HepG2 (cell line): ENCODE results near the gene ESRRG. TPM values are rescaled to one million over a fixed set of nuclear protein-coding genes. Genes with fewer than 3 reads are reported as not detected.

Experiments used
- ATAC-seq: fragments of 200-7000 bp; cut with Tn5 transposase; 3 replicates; pipeline ENCODE4 v1.9.1; 2020; ENCODE audit warnings: mild to moderate bottlenecking, moderate library complexity
- BruUV-seq: library from RNA; stranded (reverse); fragments of 400-500 nt; replicated peaks from 2 replicates; lab custom pipeline; 2021; lab: Mats Ljungman, UMichigan
- CTCF ChIA-PET: fragments of 300-600 bp; formaldehyde crosslinking; extraction: SDS; loops from one replicate; lab custom pipeline; 2021; ENCODE audit warnings: low total read pairs, inconsistent platforms, low intra/inter-chr PET ratio; lab: Yijun Ruan, JAX
- POLR2A ChIA-PET: fragments of 350-600 bp; sonication (Branson Sonifier 250); formaldehyde crosslinking; loops from one replicate; lab custom pipeline; 2020; ENCODE audit warnings: antibody characterized with exemption, inconsistent platforms; lab: Yijun Ruan, JAX
- DNase-seq: peaks from one replicate; pipeline ENCODE4 v3.0.0-alpha.2; 2015; ENCODE audit warnings: low spot score
- FAIRE-seq: peaks from 3 replicates; lab custom pipeline; 2011; peaks lifted over from hg19 to GRCh38; lab: Jason Lieb, UNC
- H2AFZ ChIP-seq: one replicate; pipeline ENCODE4 v1.6.1; 2011; ENCODE audit warnings: low read length, inconsistent platforms
- H3K27ac ChIP-seq: fragments of 300-600 bp; 3 replicates; pipeline ENCODE4 v1.8.0; 2011; ENCODE audit warnings: mixed run types, mild to moderate bottlenecking, mixed read lengths, low read length, inconsistent platforms; ENCODE audit not compliant: insufficient read depth; ENCODE audit errors: extremely low read length
- H3K27me3 ChIP-seq, 2 experiments: fragments of 200-600 bp in 1 of 2; 2 replicates in 1 of 2; 3 replicates in 1 of 2; pipeline versions ENCODE4 v1.6.0 to v1.8.0; 2011; ENCODE audit warnings: low read length in 2 of 2, mild to moderate bottlenecking in 2 of 2, moderate library complexity in 2 of 2, inconsistent platforms in 1 of 2; ENCODE audit not compliant: insufficient read depth in 2 of 2, control insufficient read depth in 1 of 2
- H3K36me3 ChIP-seq, 2 experiments: fragments of 200-600 bp in 1 of 2; replicated peaks in 1 of 2; 2 replicates in 1 of 2; 3 replicates in 1 of 2; pipeline versions ENCODE4 v1.5.1 to v1.8.0; 2011; ENCODE audit warnings: low read length in 2 of 2, inconsistent platforms in 1 of 2; ENCODE audit not compliant: insufficient read depth in 2 of 2, control insufficient read depth in 1 of 2
- H3K4me1 ChIP-seq: 2 replicates; pipeline ENCODE4 v1.5.1; 2012; ENCODE audit warnings: low read length, inconsistent platforms; ENCODE audit not compliant: insufficient read depth
- H3K4me2 ChIP-seq: 2 replicates; pipeline ENCODE4 v1.6.0; 2011; ENCODE audit warnings: low read depth, low read length, inconsistent platforms
- H3K4me3 ChIP-seq, 3 experiments: fragments of 200-600 bp in 1 of 3; sonication (generic), shearing (Covaris generic) in 1 of 3; replicated peaks in 1 of 3; 2 replicates each; pipeline ENCODE4 v1.5.1; 2011 to 2016; ENCODE audit warnings: low read length in 3 of 3, inconsistent platforms in 2 of 3, low read depth in 2 of 3, mild to moderate bottlenecking in 2 of 3, control low read depth in 1 of 3, mixed read lengths in 1 of 3; ENCODE audit not compliant: insufficient read depth in 1 of 3
- H3K79me2 ChIP-seq: one replicate; pipeline ENCODE4 v1.6.1; 2011; ENCODE audit warnings: low read length, inconsistent platforms; ENCODE audit not compliant: insufficient read depth
- H3K9ac ChIP-seq: 2 replicates; pipeline ENCODE4 v1.6.0; 2011; ENCODE audit warnings: mild to moderate bottlenecking, low read depth, low read length, inconsistent platforms; ENCODE audit not compliant: insufficient read depth
- H3K9me3 ChIP-seq: 2 replicates; pipeline ENCODE4 v1.5.1; 2012; ENCODE audit warnings: mild to moderate bottlenecking, low read length
- H4K20me1 ChIP-seq: 2 replicates; pipeline ENCODE4 v1.6.0; 2011; ENCODE audit warnings: inconsistent platforms, mild to moderate bottlenecking, low read length, moderate library complexity; ENCODE audit not compliant: insufficient read depth
- DR1 ChIP-seq: sonication (generic); formaldehyde crosslinking; IDR thresholded peaks from 2 replicates; pipeline ENCODE4 v1.8.0; 2021; ENCODE audit warnings: mild to moderate bottlenecking, missing genetic modification reagents, inconsistent platforms
- MEF2D ChIP-seq: sonication (generic); formaldehyde crosslinking; IDR thresholded peaks from 2 replicates; pipeline ENCODE4 v1.5.1; 2020; ENCODE audit warnings: mild to moderate bottlenecking, missing genetic modification reagents
- MTF2 ChIP-seq: sonication (generic); formaldehyde crosslinking; IDR thresholded peaks from 2 replicates; pipeline ENCODE4 v1.5.0; 2020; ENCODE audit warnings: missing genetic modification reagents, borderline replicate concordance
- WIZ ChIP-seq: sonication (generic); formaldehyde crosslinking; IDR thresholded peaks from 2 replicates; pipeline ENCODE4 v1.5.1; 2020; ENCODE audit warnings: mild to moderate bottlenecking, missing genetic modification reagents
- ZBTB8A ChIP-seq: sonication (generic); formaldehyde crosslinking; IDR thresholded peaks from 2 replicates; pipeline ENCODE4 v1.4.0; 2020; ENCODE audit warnings: mild to moderate bottlenecking, low read depth, missing genetic modification reagents, borderline replicate concordance
- in situ Hi-C: cut with HindIII; loops from 2 replicates; pipeline ENCODE4 v1.10.0; 2017; ENCODE audit warnings: low pct_unique_long_range_greater_than_20kb; ENCODE audit not compliant: extremely low pct_ligation_motif_present
- intact Hi-C: fragments of 100-400 bp; cut with micrococcal nuclease; formaldehyde crosslinking; loops from one replicate; pipeline ENCODE4 v1.10.0; 2022; ENCODE audit not compliant: unreplicated experiment
- polyA plus RNA-seq, 8 experiments: library from polyadenylated mRNA; depleted of rRNA in 3 of 8; stranded (reverse) in 7 of 8; unstranded in 1 of 8; fragments of >200 nt; fragmentation: Illumina TruSeq in 4 of 8; extraction: Trizol in 4 of 8; gene quantifications; 2 replicates each; pipeline versions ENCODE4 v1.2.1 to v1.2.3, GENCODE V29; 2011 to 2016; ENCODE audit warnings: low read depth in 4 of 8, missing spikeins in 1 of 8, mixed read lengths in 1 of 8; ENCODE audit not compliant: insufficient read depth in 1 of 8
- total RNA-seq, 5 experiments: library from RNA; depleted of rRNA; stranded (reverse); fragments of >200 nt; fragmentation: Illumina TruSeq; extraction: Trizol; gene quantifications; 2 replicates each; pipeline ENCODE4 v1.2.3, GENCODE V29; 2016; ENCODE audit warnings: low read depth in 1 of 5
- TF ChIP-seq, protein P1 (sequence below): sonication (generic); formaldehyde crosslinking; IDR thresholded peaks from 2 replicates; pipeline ENCODE4 v1.5.1; 2020; ENCODE audit warnings: mild to moderate bottlenecking, missing genetic modification reagents, borderline replicate concordance
- TF ChIP-seq, protein P2 (sequence below): IDR thresholded peaks from 2 replicates; pipeline ENCODE4 v1.6.1; 2016; ENCODE audit warnings: low read depth, control low read depth

The ESRRG gene
- total and polyA plus RNA-seq, 2 of the 13 experiments (the other 11 are each of a cell fraction or from before 2014, with no cell fraction given) = not detected

DNA sequence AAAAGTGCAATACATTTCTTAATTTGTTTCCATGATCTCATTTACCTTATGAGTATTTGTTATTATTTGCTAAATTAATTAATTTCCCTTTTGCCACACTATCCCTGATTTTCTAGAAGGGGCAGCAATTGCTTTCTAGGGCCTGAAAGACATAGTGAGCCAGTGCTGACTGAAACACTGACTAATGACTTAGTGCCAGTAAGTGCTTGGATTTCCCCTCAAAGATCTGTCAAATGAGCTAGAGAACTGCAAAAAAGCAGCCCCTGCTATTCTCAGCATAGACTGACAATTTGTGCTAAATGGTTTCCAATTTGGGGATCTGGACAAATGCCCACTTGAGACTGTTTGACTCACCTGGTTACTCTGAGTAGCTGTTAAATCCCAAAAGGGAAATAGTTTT, 264.4 kb downstream of the ESRRG start:
- Histone ChIP-seq H4K20me1 (no peaks in the 10 kb centered on the region), H2AFZ (no peak overlapping the region), H3K27ac (no peak overlapping the region)
- no peak for ATAC-seq
- FAIRE-seq = no peak
- TF ChIP-seq, protein P1, sequence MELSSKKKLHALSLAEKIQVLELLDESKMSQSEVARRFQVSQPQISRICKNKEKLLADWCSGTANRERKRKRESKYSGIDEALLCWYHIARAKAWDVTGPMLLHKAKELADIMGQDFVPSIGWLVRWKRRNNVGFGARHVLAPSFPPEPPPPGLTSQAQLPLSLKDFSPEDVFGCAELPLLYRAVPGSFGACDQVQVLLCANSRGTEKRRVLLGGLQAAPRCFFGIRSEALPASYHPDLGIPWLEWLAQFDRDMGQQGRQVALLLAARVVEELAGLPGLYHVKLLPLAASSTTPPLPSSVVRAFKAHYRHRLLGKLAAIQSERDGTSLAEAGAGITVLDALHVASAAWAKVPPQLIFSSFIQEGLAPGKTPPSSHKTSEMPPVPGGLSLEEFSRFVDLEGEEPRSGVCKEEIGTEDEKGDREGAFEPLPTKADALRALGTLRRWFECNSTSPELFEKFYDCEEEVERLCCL (CRISPR knock-in tag) = no peak
- no peak for TF ChIP-seq WIZ
- TF ChIP-seq MEF2D (CRISPR knock-in tag) = no peak
- TF ChIP-seq, protein P2, sequence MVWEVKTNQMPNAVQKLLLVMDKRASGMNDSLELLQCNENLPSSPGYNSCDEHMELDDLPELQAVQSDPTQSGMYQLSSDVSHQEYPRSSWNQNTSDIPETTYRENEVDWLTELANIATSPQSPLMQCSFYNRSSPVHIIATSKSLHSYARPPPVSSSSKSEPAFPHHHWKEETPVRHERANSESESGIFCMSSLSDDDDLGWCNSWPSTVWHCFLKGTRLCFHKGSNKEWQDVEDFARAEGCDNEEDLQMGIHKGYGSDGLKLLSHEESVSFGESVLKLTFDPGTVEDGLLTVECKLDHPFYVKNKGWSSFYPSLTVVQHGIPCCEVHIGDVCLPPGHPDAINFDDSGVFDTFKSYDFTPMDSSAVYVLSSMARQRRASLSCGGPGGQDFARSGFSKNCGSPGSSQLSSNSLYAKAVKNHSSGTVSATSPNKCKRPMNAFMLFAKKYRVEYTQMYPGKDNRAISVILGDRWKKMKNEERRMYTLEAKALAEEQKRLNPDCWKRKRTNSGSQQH (CRISPR knock-in tag) = no peak
- TF ChIP-seq MTF2 (CRISPR knock-in tag) = no peak
- no peak for TF ChIP-seq DR1 (CRISPR knock-in tag)
- TF ChIP-seq ZBTB8A (CRISPR knock-in tag) = no peak
- TF ChIP-seq, all 625 proteins: peak for 0
- H3K36me3 ChIP-seq = no peaks in the 10 kb centered on the region
- intact Hi-C loops = no loop called here
- H3K4me3 ChIP-seq = no peak overlapping the region
- no TSS peak for BruUV-seq
- H3K4me2 ChIP-seq = no peak overlapping the region
- no peak for DNase-seq
- POLR2A ChIA-PET = no interaction called here
- no peak overlapping the region for H3K9ac ChIP-seq
- no peaks in the 10 kb centered on the region; a peak in 1 of 5 replicates for H3K27me3 ChIP-seq
- no peaks in the 10 kb centered on the region for H3K4me1 ChIP-seq
- no peaks in the 10 kb centered on the region for H3K79me2 ChIP-seq
- no peaks in the 10 kb centered on the region for H3K9me3 ChIP-seq
- in situ Hi-C loops = no loop called here
- CTCF ChIA-PET = no interaction called here
